Upper lobe of right lung (tissue), 1 donor: ENCODE measurements around the gene HDDC2. TPM values are rescaled to one million over a fixed set of nuclear protein-coding genes. Genes with fewer than 3 reads are reported as not detected.

ENCODE experiments used
- ATAC-seq: fragments of 200-7000 bp; cut with Tn5 transposase; one replicate; pipeline ENCODE4 v1.9.1; 2020; ENCODE audit warnings: mild to moderate bottlenecking, moderate library complexity
- DNase-seq: peaks from one replicate; pipeline ENCODE4 v3.0.0-alpha.2; 2020
- H3K27ac ChIP-seq: fragments of 200-600 bp; one replicate; pipeline ENCODE4 v1.8.0; 2022
- H3K27me3 ChIP-seq: fragments of 200-600 bp; one replicate; pipeline ENCODE4 v1.8.0; 2022; ENCODE audit warnings: mild to moderate bottlenecking
- H3K36me3 ChIP-seq: fragments of 200-600 bp; one replicate; pipeline ENCODE4 v1.8.0; 2022
- H3K4me1 ChIP-seq: fragments of 200-600 bp; one replicate; pipeline ENCODE4 v1.8.0; 2022
- H3K4me3 ChIP-seq: fragments of 200-600 bp; one replicate; pipeline ENCODE4 v1.8.0; 2022; ENCODE audit warnings: mild to moderate bottlenecking
- H3K9me3 ChIP-seq: fragments of 200-600 bp; one replicate; pipeline ENCODE4 v1.8.0; 2022
- intact Hi-C: fragments of 100-400 bp; cut with DNase I; formaldehyde crosslinking; loops from one replicate; pipeline ENCODE4 v1.11.0; 2022
- total RNA-seq: library from RNA; stranded (reverse); fragmentation: NEBNext Ultra II Directional; extraction: Animal tissue kit (Norgen Biotek cat#: 25700); gene quantifications from one replicate; pipeline ENCODE4 v1.2.1, GENCODE V29; 2021
- TF ChIP-seq, protein P1 (sequence below): fragments of 200-600 bp; IDR thresholded peaks from one replicate; pipeline ENCODE4 v1.8.0; 2022; ENCODE audit warnings: antibody characterized with exemption
- donor health status: DM: no; HTN: yes; CAD: no; lungs with severe emphysema.

The HDDC2 gene
- total RNA-seq, 1 donor from 2014 or later = 51.7 TPM

DNA sequence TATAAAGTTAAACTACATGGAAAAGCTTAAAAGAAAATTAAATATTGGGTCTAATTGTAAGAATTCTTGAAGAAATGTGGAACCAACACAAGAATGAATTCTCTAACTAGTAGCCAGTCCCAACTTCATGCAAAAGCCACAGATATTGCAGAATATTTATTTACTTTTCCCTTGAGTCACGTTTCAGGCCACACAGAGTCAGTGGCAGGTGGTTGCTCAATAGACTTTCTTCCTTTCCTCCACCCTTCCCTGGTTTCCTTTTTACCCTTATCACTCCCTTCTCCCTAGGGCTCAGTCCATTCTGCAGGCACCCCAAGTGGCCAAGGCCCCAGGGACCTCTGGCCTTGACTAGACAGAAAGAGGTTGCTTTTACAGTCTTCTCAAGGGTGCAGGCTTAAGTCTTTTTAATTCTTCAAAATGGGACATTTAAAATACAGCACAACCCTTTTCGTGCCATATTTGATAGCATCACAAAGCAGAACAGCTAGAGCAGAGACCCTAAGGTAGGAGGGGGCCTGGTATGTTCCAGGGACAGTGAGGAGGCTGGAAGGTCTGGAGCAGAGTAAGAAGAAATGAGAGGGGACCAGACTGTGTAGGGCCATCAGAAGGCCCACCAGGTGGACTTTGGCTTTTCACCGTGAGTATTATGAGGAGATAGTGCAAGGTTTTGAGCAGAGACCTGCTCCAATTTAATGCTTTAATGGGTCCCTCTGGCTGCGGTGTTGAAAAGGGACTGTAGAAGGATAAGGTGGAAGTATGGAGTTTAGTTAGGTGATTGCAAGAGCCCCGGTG, 65.0 kb downstream of the HDDC2 start:
- Histone ChIP-seq H3K9me3 (peaks cover 4% of the 10 kb centered on the region), H3K4me3 (no peak overlapping the region), H3K36me3 (no peaks in the 10 kb centered on the region), H3K4me1 (peaks cover 3% of the 10 kb centered on the region), H3K27ac (no peak overlapping the region), H3K27me3 (no peaks in the 10 kb centered on the region)
- DNase-seq (no peak), ATAC-seq (peak; percentile 39)
- intact Hi-C loops = no loop called here
- TF ChIP-seq, protein P1, sequence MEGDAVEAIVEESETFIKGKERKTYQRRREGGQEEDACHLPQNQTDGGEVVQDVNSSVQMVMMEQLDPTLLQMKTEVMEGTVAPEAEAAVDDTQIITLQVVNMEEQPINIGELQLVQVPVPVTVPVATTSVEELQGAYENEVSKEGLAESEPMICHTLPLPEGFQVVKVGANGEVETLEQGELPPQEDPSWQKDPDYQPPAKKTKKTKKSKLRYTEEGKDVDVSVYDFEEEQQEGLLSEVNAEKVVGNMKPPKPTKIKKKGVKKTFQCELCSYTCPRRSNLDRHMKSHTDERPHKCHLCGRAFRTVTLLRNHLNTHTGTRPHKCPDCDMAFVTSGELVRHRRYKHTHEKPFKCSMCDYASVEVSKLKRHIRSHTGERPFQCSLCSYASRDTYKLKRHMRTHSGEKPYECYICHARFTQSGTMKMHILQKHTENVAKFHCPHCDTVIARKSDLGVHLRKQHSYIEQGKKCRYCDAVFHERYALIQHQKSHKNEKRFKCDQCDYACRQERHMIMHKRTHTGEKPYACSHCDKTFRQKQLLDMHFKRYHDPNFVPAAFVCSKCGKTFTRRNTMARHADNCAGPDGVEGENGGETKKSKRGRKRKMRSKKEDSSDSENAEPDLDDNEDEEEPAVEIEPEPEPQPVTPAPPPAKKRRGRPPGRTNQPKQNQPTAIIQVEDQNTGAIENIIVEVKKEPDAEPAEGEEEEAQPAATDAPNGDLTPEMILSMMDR = no peak

DNA sequence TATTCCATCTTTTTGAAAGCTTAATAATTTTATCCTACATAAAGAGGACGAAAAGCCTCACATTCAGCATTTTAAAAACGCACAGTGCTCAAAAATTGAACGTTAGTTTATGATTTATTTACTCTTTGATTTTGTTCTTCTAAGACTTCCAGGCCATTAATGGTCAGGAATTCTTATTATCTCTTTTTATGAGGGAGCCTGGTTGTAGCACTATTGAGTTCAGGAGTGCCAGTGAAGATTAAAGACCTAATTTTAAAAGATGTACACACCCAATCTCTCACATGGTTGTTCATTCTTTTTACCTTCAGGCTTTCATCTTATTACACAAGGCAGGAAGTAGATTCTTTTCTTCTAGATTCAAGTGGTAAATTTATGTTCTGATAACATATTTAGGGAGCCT, 68.6 kb downstream of the HDDC2 start:
- DNase-seq (no peak), ATAC-seq (no peak)
- no peaks in the 10 kb centered on the region for H3K36me3 ChIP-seq
- H3K27ac ChIP-seq = peak overlapping the region; percentile 33
- peaks cover 3% of the 10 kb centered on the region for H3K4me1 ChIP-seq
- no peaks in the 10 kb centered on the region for H3K27me3 ChIP-seq
- TF ChIP-seq, protein P1 = no peak
- intact Hi-C loops = no loop called here
- H3K4me3 ChIP-seq = no peak overlapping the region
- H3K9me3 ChIP-seq = no peaks in the 10 kb centered on the region

DNA sequence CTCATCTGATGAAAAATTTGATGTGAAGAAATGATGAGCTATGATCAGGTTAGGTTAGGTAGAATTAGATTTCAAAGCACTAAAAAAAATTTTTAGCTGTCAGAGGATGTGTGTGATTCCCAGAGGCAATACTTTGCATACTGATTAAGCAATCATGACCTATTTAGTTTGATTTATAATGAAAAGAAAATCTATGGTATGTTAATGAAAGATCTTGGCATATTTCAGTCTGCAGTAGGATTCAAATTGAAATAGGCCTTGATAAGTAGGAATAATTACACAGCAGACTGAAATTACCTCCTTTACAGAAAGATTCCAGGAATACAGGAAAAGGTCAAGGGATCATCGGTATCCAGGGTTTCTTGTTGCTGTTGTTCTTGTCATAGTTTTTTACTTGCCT, 69.3 kb downstream of the HDDC2 start:
- no peaks in the 10 kb centered on the region for H3K27me3 ChIP-seq
- H3K4me1 ChIP-seq = peaks cover 3% of the 10 kb centered on the region
- no peaks in the 10 kb centered on the region for H3K36me3 ChIP-seq
- no peak overlapping the region for H3K4me3 ChIP-seq
- intact Hi-C loops = no loop called here
- peak overlapping the region; percentile 33 for H3K27ac ChIP-seq
- TF ChIP-seq, protein P1 = no peak
- H3K9me3 ChIP-seq = no peaks in the 10 kb centered on the region
- ATAC-seq (no peak), DNase-seq (no peak)

DNA sequence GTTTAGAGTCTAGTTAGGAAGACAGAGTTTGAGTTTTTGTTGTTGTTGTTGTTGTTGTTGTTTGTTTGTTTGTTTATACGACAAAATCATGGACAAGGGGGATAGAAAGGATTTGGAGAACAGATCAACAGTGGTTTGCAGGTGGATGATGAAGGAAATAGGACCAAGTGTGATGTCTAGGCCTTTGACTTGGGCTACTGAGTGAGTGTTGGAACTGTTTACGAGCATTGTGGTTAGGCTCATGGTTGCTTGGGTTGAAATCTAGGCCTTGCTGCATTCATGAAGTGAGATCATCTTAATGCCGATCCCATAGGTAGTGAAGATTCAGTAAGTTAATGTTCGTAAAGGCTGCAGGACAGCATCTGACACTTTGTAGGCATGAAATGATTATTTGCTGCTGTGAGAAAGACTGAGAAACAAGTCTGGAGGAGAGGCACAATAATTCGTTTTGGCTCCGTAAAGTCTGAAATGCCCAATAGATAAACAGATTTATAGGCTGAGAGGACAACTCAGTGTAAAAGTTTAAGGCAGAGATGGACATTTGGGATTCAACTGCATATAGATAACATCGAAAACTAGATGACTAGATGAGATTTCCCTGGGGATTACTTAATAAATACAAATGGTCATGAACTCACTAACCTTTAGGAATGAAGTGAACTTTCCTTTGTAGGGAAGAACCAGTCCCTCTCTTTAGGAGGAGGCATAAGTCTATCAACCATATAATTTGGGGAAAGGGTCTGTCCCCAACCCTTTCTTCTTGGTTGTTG, 70.0 kb downstream of the HDDC2 start:
- Histone ChIP-seq H3K9me3 (no peaks in the 10 kb centered on the region), H3K4me3 (no peak overlapping the region), H3K27me3 (no peaks in the 10 kb centered on the region), H3K4me1 (peaks cover 3% of the 10 kb centered on the region), H3K36me3 (no peaks in the 10 kb centered on the region), H3K27ac (no peak overlapping the region)
- ATAC-seq (no peak), DNase-seq (no peak)
- intact Hi-C loops = no loop called here
- TF ChIP-seq, protein P1 = no peak

DNA sequence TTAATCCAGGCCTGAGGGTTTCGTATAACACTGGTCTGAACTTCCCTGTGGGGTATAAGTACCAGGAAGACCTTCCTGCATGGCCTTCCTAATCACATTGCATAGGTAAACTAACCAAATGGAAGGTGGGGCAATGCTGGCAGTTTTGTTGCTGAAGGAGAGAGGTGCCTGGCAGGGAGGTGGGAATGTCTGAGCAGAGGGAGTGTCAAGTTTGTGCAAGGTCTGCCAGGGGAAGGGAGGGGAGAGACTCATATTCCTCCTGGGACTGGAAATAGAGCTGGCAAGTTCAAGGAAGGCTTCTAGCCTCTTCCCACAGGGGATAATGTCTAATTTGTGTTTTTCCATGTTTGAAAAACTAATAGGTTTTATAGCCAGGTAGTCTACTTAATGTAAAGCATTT, 70.6 kb downstream of the HDDC2 start:
- DNase-seq (no peak), ATAC-seq (peak; percentile 45)
- Histone ChIP-seq H3K4me3 (no peak overlapping the region), H3K27ac (no peak overlapping the region), H3K4me1 (peaks cover 3% of the 10 kb centered on the region), H3K9me3 (no peaks in the 10 kb centered on the region), H3K36me3 (no peaks in the 10 kb centered on the region), H3K27me3 (no peaks in the 10 kb centered on the region)
- intact Hi-C loops = no loop called here
- TF ChIP-seq, protein P1 = no peak
